Tibial nerve (tissue), 4 donors: ENCODE results near the gene PPP2R3B. TPM values are rescaled to one million over a fixed set of nuclear protein-coding genes. Genes with fewer than 3 reads are reported as not detected.
"Not testable (repeated sequence)": the region's sequence is repeated elsewhere in the genome, so short reads cannot be mapped to it uniquely, and the experiment has no call there.

Experiments used
- DNase-seq, 2 donors: peaks; one replicate each; pipeline ENCODE4 v3.0.0-alpha.2; 2019; ENCODE audit warnings: low spot score in 2 of 2
- H3K27ac ChIP-seq, 4 donors: fragments of 200-600 bp; sonication (generic) in 3 of 4; one replicate each; pipeline ENCODE4 v1.5.1; 2017 to 2019; ENCODE audit warnings: mild to moderate bottlenecking in 1 of 4
- H3K27me3 ChIP-seq, 2 donors: fragments of 200-600 bp; sonication (generic) in 1 of 2; one replicate each; pipeline versions ENCODE4 v1.5.1 to v1.6.0; 2017 to 2019
- H3K36me3 ChIP-seq, 3 donors: fragments of 200-600 bp; sonication (generic); one replicate each; pipeline ENCODE4 v1.5.1; 2018 to 2019
- H3K4me1 ChIP-seq, 4 donors: fragments of 200-600 bp; sonication (generic) in 3 of 4; one replicate each; pipeline ENCODE4 v1.5.1; 2017 to 2019
- H3K4me3 ChIP-seq, 4 donors: fragments of 200-600 bp; sonication (generic) in 3 of 4; one replicate each; pipeline ENCODE4 v1.5.1; 2017 to 2019; ENCODE audit warnings: mild to moderate bottlenecking in 1 of 4, moderate library complexity in 1 of 4
- H3K9me3 ChIP-seq, 4 donors: fragments of 200-600 bp; sonication (generic) in 3 of 4; one replicate each; pipeline ENCODE4 v1.5.1; 2017 to 2019
- EP300 ChIP-seq, 2 donors: sonication (generic); formaldehyde crosslinking; IDR thresholded peaks; one replicate each; pipeline ENCODE4 v1.6.1; 2017; ENCODE audit warnings: antibody characterized with exemption in 2 of 2, mild to moderate bottlenecking in 1 of 2
- POLR2A ChIP-seq, 2 donors: fragments of 450-650 bp; IDR thresholded peaks; one replicate each; pipeline ENCODE4 v1.6.1; 2017; ENCODE audit warnings: antibody characterized with exemption in 2 of 2, mild to moderate bottlenecking in 2 of 2, moderate library complexity in 2 of 2
- WGBS, 2 donors: methylation state at CpG; one replicate each; pipeline ENCODE4 v1.1.5; 2018; 5-methylcytosine and 5-hydroxymethylcytosine counted together
- total RNA-seq, 4 donors: library from RNA; depleted of rRNA; stranded (reverse); fragments of >200 nt; gene quantifications; one replicate each; pipeline ENCODE4 v1.1.0, GENCODE V29; 2016
- TF ChIP-seq, protein P1 (sequence below), 5 experiments: fragments of 200-600 bp in 3 of 5; fragments of 450-650 bp in 2 of 5; sonication (generic) in 3 of 5; IDR thresholded peaks; one replicate each; pipeline ENCODE4 v1.5.1; 2016 to 2019; ENCODE audit warnings: antibody characterized with exemption in 5 of 5, mild to moderate bottlenecking in 3 of 5, moderate library complexity in 2 of 5

The PPP2R3B gene
- total RNA-seq, 4 donors from 2014 or later, result 20.4 to 59.4 (median 32.7) TPM

DNA sequence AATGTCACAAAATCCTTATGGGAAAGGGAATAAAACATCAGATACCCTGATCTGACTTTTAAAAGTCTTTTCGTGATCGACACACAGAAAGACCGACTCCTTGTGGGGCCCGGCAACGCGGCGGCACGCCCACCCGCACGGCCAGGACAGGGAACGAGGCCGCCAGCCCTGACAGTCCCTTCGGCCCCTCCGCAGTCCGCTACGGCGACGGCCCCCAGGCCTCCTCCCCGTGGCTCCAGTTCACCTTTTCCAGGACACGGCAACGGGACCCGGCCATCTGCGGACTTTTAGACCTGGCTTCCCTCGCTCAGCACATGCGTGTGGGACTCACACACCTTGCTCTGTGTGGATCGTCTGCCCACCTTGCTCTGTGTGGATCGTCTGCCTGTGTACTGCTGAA, 34.5 kb downstream of the PPP2R3B start:
- TF ChIP-seq EP300 (IDR thresholded peaks at IDR 0.05) (no peak), POLR2A (IDR thresholded peaks at IDR 0.05) (no peak)
- TF ChIP-seq, protein P1, sequence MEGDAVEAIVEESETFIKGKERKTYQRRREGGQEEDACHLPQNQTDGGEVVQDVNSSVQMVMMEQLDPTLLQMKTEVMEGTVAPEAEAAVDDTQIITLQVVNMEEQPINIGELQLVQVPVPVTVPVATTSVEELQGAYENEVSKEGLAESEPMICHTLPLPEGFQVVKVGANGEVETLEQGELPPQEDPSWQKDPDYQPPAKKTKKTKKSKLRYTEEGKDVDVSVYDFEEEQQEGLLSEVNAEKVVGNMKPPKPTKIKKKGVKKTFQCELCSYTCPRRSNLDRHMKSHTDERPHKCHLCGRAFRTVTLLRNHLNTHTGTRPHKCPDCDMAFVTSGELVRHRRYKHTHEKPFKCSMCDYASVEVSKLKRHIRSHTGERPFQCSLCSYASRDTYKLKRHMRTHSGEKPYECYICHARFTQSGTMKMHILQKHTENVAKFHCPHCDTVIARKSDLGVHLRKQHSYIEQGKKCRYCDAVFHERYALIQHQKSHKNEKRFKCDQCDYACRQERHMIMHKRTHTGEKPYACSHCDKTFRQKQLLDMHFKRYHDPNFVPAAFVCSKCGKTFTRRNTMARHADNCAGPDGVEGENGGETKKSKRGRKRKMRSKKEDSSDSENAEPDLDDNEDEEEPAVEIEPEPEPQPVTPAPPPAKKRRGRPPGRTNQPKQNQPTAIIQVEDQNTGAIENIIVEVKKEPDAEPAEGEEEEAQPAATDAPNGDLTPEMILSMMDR (IDR thresholded peaks at IDR 0.05), result no peak
- no peak overlapping the region for H3K27ac ChIP-seq
- DNase-seq, result no peak
- no peak overlapping the region for H3K4me3 ChIP-seq
- 94% methylated on average over 27 of the region's 27 CpGs for WGBS, 2 donors
- H3K4me1 ChIP-seq, result peaks cover 0 to 10% (median 0%) of the 10 kb centered on the region in 4 donors
- H3K9me3 ChIP-seq, result no peaks in the 10 kb centered on the region
- peaks cover 0 to 56% (median 0%) of the 10 kb centered on the region in 3 donors for H3K36me3 ChIP-seq
- no peaks in the 10 kb centered on the region for H3K27me3 ChIP-seq

DNA sequence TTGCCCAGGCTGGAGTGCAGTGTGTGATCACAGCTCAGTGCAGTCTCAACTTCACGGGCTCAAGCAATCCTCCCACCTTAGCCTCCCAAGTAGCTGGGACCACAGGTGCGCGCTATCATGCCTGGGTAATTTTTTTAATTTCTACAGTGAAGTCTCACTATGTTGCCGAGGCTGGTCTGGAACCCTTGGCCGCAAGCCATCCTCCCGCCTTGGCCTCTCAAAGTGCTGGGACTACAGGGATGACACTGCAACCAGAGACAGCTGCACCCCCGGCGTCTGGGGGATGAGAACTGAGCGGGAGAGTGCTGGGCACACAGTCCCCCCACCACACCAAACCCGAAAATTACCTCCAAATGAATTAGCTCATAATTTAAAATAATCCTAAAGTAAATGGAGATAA, 35.0 kb downstream of the PPP2R3B start:
- Histone ChIP-seq H3K9me3 (no peaks in the 10 kb centered on the region), H3K4me1 (peaks cover 0 to 10% (median 0%) of the 10 kb centered on the region in 4 donors), H3K27me3 (no peaks in the 10 kb centered on the region), H3K36me3 (peaks cover 0 to 60% (median 0%) of the 10 kb centered on the region in 3 donors), H3K27ac (no peak overlapping the region), H3K4me3 (no peak overlapping the region)
- WGBS, 2 donors, result 91 to 97% methylated on average over 10 of the region's 10 CpGs
- TF ChIP-seq EP300 (IDR thresholded peaks at IDR 0.05), result no peak
- no peak for TF ChIP-seq POLR2A (IDR thresholded peaks at IDR 0.05)
- TF ChIP-seq, protein P1 (IDR thresholded peaks at IDR 0.05), result no peak
- no peak for DNase-seq

DNA sequence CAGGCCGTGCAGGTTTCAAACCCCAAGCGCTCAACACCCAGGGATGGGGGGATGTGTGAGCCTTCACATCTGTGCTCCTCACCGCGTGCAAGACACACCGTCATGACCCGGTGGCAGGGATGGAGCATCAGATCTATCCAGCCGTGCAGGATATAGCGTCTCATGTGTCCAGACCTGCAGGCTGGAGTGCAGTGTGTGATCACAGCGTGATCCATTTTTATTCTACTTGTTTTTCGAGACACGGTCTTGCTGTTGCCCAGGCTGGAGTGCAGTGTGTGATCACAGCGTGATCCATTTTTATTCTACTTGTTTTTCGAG, 35.4 kb downstream of the PPP2R3B start:
- H3K9me3 ChIP-seq, H3K27ac ChIP-seq, H3K4me3 ChIP-seq, DNase-seq, H3K27me3 ChIP-seq: not testable (repeated sequence)
- peaks cover 0 to 10% (median 0%) of the 10 kb centered on the region in 4 donors for H3K4me1 ChIP-seq
- 94 to 95% methylated on average over 13 of the region's 13 CpGs for WGBS, 2 donors
- peaks cover 0 to 64% (median 0%) of the 10 kb centered on the region in 3 donors for H3K36me3 ChIP-seq

DNA sequence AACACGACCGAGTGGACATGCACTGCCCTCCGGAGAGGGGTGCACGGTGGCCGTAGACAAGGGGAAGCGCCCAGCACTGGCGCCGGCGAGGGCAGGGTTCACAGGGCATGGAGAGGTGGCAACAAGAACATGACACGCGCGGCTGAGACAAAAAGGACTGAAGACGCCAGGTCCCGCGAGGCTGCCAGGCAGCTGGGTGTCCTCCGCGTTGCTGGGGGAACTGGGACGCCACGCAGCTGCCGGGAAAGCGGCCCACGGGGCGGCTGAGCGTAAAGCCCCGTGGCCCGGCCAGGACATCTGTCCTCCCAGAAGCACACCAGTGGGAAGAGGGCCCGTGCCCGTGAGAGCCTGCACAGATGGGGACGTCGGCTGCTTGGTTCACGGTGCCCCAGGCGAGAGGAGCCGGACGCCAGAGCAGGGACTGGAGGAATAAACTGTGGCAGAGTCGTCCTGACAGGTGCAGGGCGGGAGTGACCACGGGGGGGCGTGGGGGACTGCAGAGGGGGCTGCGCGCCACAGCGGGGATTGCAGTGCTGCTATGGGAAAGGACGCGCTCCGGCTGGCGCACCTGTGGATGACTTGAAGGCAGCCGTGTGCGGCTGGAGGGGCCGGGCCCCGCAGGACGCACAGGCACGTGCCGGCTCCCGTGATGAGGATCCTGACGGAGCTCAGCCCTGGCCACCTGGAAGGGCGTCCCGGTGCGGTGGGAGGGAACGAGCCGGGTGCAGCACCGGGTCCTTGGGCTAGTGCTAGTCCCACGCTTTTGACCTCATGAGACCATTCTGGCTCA, 36.0 kb downstream of the PPP2R3B start:
- Histone ChIP-seq H3K4me3 (no peak overlapping the region), H3K36me3 (peaks cover 0 to 62% (median 0%) of the 10 kb centered on the region in 3 donors), H3K9me3 (no peaks in the 10 kb centered on the region), H3K27ac (no peak overlapping the region), H3K4me1 (peaks cover 0 to 10% (median 0%) of the 10 kb centered on the region in 4 donors), H3K27me3 (no peaks in the 10 kb centered on the region)
- no peak for DNase-seq
- TF ChIP-seq EP300 (IDR thresholded peaks at IDR 0.05), result no peak
- WGBS, 2 donors, result 93% methylated on average over 60 of the region's 61 CpGs

DNA sequence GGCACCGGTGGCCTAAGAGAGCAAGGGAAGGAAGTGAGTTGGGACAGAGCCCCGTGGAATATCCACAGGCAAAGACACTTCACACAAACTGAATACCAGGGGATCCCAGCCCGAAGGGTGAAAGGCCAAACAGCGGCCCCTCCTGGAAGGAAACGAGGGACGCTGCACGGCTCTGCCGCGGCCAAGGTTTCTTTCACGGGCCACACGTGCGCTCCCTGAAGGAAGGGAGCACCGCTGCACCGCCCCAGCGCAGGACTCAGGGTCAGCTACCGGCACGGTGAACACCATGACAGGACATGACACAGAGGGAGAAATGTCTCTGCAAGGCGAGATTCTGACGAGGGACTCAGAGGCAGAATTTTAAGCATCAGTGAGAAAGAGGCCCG, 36.6 kb downstream of the PPP2R3B start:
- no peaks in the 10 kb centered on the region for H3K9me3 ChIP-seq
- H3K27ac ChIP-seq, result no peak overlapping the region
- no peaks in the 10 kb centered on the region for H3K27me3 ChIP-seq
- DNase-seq, result no peak
- H3K4me3 ChIP-seq, result no peak overlapping the region
- no peak for TF ChIP-seq EP300 (IDR thresholded peaks at IDR 0.05)
- no peak for TF ChIP-seq POLR2A (IDR thresholded peaks at IDR 0.05)
- TF ChIP-seq, protein P1 (IDR thresholded peaks at IDR 0.05), result no peak
- peaks cover 0 to 62% (median 0%) of the 10 kb centered on the region in 3 donors for H3K36me3 ChIP-seq
- 77 to 80% methylated on average over 18 to 20 of the region's 20 CpGs for WGBS, 2 donors
- H3K4me1 ChIP-seq, result peaks cover 0 to 10% (median 0%) of the 10 kb centered on the region in 4 donors

DNA sequence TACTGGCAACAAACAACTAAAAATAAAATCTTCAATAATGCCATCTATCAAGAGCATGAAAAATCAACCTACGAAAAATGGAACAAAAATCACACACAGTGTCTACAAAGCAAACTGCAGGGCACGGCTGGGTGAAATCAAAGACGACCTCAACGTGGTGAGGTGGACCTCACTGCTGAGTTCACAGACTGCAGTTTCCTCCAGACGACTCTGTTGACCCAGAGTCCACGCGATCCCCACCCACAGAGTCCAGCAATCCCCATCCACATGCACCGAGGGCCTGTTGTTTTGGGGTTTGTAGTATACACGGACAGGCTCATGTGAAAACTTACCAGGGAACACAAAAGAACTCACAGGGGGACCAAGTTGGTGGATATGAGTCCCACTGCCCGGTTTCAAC, 37.0 kb downstream of the PPP2R3B start:
- H3K4me3 ChIP-seq, result no peak overlapping the region
- H3K4me1 ChIP-seq, result peaks cover 0 to 10% (median 0%) of the 10 kb centered on the region in 4 donors
- H3K9me3 ChIP-seq, result no peaks in the 10 kb centered on the region
- no peaks in the 10 kb centered on the region for H3K27me3 ChIP-seq
- DNase-seq, result no peak
- 46 to 62% methylated on average over 9 to 10 of the region's 10 CpGs for WGBS, 2 donors
- H3K36me3 ChIP-seq, result peaks cover 0 to 62% (median 0%) of the 10 kb centered on the region in 3 donors
- TF ChIP-seq, protein P1 (IDR thresholded peaks at IDR 0.05), result no peak
- no peak overlapping the region for H3K27ac ChIP-seq
